Natural killer cell (primary cell): ENCODE results near the gene ZNF777. TPM values are rescaled to one million over a fixed set of nuclear protein-coding genes. Genes with fewer than 3 reads are reported as not detected.
A peak's percentile ranks its signal among the peaks of the same experiment; 100 is the strongest.
"Not testable (repeated sequence)": the region's sequence is repeated elsewhere in the genome, so short reads cannot be mapped to it uniquely, and the experiment has no call there.

Experiments
- ATAC-seq, 3 donors: fragments of 150-1000 bp in 2 of 3; fragments of 200-7000 bp in 1 of 3; cut with Tn5 transposase; 1 replicate in 1 of 3; 2 replicates in 2 of 3; pipeline ENCODE4 v1.10.0; 2021; ENCODE audit warnings: mild to moderate bottlenecking in 2 of 3, moderate library complexity in 2 of 3
- DNase-seq, 2 donors: peaks; one replicate each; pipeline versions ENCODE4 v3.0.0 to v3.0.0-alpha.2; 2013 to 2021; ENCODE audit warnings: mixed read lengths in 1 of 2
- H3K27ac ChIP-seq: one replicate; pipeline ENCODE4 v1.5.1; 2013; ENCODE audit warnings: mild to moderate bottlenecking, low read length
- H3K27me3 ChIP-seq: one replicate; pipeline ENCODE4 v1.6.1; 2013; ENCODE audit warnings: low read length; ENCODE audit not compliant: control insufficient read depth, insufficient read depth
- H3K36me3 ChIP-seq: one replicate; pipeline ENCODE4 v1.6.1; 2013; ENCODE audit warnings: low read length; ENCODE audit not compliant: control insufficient read depth, insufficient read depth
- H3K4me1 ChIP-seq: one replicate; pipeline ENCODE4 v1.6.1; 2013; ENCODE audit warnings: low read length; ENCODE audit not compliant: control insufficient read depth, insufficient read depth
- H3K4me3 ChIP-seq: one replicate; pipeline ENCODE4 v1.5.1; 2013; ENCODE audit warnings: low read length
- H3K9me3 ChIP-seq: one replicate; pipeline ENCODE4 v1.6.1; 2013; ENCODE audit warnings: low read length; ENCODE audit not compliant: control insufficient read depth, insufficient read depth
- H3K27ac Mint-ChIP-seq, 2 donors: one replicate each; pipeline ENCODE4 v1.8.0; 2022; ENCODE audit warnings: mild to moderate bottlenecking in 2 of 2, mixed read lengths in 2 of 2, moderate library complexity in 1 of 2
- H3K27me3 Mint-ChIP-seq, 2 donors: one replicate each; pipeline ENCODE4 v1.8.0; 2022; ENCODE audit warnings: low read depth in 2 of 2, mixed read lengths in 2 of 2
- H3K36me3 Mint-ChIP-seq: one replicate; pipeline ENCODE4 v1.8.0; 2022; ENCODE audit warnings: mixed read lengths
- H3K4me1 Mint-ChIP-seq, 2 donors: one replicate each; pipeline ENCODE4 v1.8.0; 2022; ENCODE audit warnings: mixed read lengths in 2 of 2
- H3K4me3 Mint-ChIP-seq: one replicate; pipeline ENCODE4 v1.8.0; 2022; ENCODE audit warnings: mild to moderate bottlenecking, moderate library complexity, mixed read lengths
- H3K9me3 Mint-ChIP-seq, 2 donors: one replicate each; pipeline ENCODE4 v1.8.0; 2022; ENCODE audit warnings: mixed read lengths in 2 of 2
- WGBS: methylation state at CpG from one replicate; pipeline ENCODE4 v1.1.7; 2013; ENCODE audit warnings: missing lambda C conversion rate; ENCODE audit not compliant: insufficient coverage; 5-methylcytosine and 5-hydroxymethylcytosine counted together
- intact Hi-C: fragments of 100-400 bp; cut with micrococcal nuclease; formaldehyde crosslinking; loops from one replicate; pipeline ENCODE4 v1.14.2; 2022
- total RNA-seq, 4 donors: library from RNA; stranded (reverse); fragments of 120-200 nt in 1 of 4; gene quantifications; one replicate each; pipeline versions ENCODE4 v1.2.3 to v1.2.4, GENCODE V29; 2013 to 2022
- TF ChIP-seq, protein P1 (sequence below): fragments of 200-600 bp; IDR thresholded peaks from one replicate; pipeline ENCODE4 v1.8.0; 2022; ENCODE audit warnings: antibody characterized with exemption

Gene ZNF777
- total RNA-seq, 3 donors from 2014 or later (not counting 1 experiment from before 2014, with no cell fraction given): 14.6 to 18.2 (median 17.2) TPM

DNA sequence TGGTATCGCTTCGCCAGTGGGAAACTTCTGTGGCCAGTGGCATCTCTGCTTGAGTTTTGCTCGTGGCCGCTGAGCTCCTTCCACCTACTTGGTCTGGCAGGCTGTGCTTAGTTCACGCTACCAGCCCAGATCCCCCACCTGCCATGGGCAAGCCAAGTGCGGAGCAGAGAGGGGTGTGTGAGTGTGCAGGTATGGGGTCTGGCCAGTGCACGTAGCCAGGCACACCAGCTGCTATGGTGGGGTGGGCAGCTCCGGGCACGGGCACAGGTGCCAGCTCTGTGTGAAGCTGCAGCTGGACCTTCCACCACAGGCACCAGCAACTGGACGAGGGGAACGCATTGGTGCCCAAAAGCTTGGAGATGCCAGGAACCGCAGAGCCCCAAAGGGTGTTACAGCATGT lies 56.5 kb downstream of the ZNF777 start:
- intact Hi-C loops: no loop called here
- 93% methylated on average over 12 of the region's 12 CpGs for WGBS
- no peak overlapping the region for H3K4me3 Mint-ChIP-seq
- no peaks in the 10 kb centered on the region for H3K36me3 Mint-ChIP-seq
- Histone ChIP-seq H3K27ac (no peak overlapping the region), H3K36me3 (no peaks in the 10 kb centered on the region), H3K27me3 (no peaks in the 10 kb centered on the region), H3K9me3 (no peaks in the 10 kb centered on the region), H3K4me1 (no peaks in the 10 kb centered on the region), H3K4me3 (no peak overlapping the region)
- TF ChIP-seq, protein P1, sequence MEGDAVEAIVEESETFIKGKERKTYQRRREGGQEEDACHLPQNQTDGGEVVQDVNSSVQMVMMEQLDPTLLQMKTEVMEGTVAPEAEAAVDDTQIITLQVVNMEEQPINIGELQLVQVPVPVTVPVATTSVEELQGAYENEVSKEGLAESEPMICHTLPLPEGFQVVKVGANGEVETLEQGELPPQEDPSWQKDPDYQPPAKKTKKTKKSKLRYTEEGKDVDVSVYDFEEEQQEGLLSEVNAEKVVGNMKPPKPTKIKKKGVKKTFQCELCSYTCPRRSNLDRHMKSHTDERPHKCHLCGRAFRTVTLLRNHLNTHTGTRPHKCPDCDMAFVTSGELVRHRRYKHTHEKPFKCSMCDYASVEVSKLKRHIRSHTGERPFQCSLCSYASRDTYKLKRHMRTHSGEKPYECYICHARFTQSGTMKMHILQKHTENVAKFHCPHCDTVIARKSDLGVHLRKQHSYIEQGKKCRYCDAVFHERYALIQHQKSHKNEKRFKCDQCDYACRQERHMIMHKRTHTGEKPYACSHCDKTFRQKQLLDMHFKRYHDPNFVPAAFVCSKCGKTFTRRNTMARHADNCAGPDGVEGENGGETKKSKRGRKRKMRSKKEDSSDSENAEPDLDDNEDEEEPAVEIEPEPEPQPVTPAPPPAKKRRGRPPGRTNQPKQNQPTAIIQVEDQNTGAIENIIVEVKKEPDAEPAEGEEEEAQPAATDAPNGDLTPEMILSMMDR: no peak
- H3K4me1 Mint-ChIP-seq: no peaks in the 10 kb centered on the region
- H3K27me3 Mint-ChIP-seq: peaks cover 16 to 29% of the 10 kb centered on the region in 2 donors
- ATAC-seq (peak in 1 of 3 donors; percentile 14), DNase-seq (no peak)
- no peaks in the 10 kb centered on the region for H3K9me3 Mint-ChIP-seq
- no peak overlapping the region for H3K27ac Mint-ChIP-seq

DNA sequence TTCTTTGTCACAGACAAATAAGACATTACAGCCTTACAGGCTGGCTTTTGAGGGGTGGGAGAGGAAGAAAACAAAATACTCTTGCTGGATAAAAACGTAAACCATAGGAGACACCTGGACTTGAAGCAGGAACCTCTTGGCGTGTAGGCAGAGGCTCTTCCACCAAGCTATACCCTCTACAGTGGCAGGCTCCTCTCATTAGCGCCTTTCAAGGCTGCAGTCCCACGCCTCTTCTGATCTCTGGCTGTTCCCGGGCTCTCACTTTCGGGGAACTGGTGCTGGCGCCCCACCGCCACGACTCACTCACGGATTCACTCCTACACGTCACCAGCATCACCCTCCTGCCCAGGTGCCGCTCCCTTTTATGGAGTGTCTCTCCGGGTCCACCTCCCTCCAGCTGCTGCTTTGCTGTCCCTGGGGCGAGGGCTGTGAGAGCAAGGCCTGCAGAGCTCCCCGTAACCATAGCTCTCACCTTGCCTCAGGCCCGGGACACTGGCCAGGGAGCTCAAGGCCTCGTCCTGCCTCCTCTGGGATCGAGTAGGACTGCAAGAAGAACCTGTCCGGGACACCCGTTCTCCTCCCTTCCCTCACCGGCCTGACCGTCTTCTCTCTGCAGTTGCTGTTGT lies 62.6 kb downstream of the ZNF777 start:
- H3K27ac ChIP-seq: no peak overlapping the region
- H3K9me3 Mint-ChIP-seq: peaks cover 2 to 3% of the 10 kb centered on the region in 2 donors
- H3K9me3 ChIP-seq: no peaks in the 10 kb centered on the region
- WGBS: 86% methylated on average over 22 of the region's 22 CpGs
- TF ChIP-seq, protein P1: no peak
- H3K36me3 ChIP-seq: no peaks in the 10 kb centered on the region
- no peaks in the 10 kb centered on the region for H3K4me1 ChIP-seq
- no peak overlapping the region for H3K27ac Mint-ChIP-seq
- no peaks in the 10 kb centered on the region for H3K4me1 Mint-ChIP-seq
- ATAC-seq (no peak), DNase-seq (no peak)
- H3K36me3 Mint-ChIP-seq: no peaks in the 10 kb centered on the region
- intact Hi-C loops: no loop called here
- peaks cover 3% of the 10 kb centered on the region for H3K27me3 ChIP-seq
- H3K27me3 Mint-ChIP-seq: peaks cover 29 to 36% of the 10 kb centered on the region in 2 donors
- no peak overlapping the region for H3K4me3 Mint-ChIP-seq
- no peak overlapping the region for H3K4me3 ChIP-seq

DNA sequence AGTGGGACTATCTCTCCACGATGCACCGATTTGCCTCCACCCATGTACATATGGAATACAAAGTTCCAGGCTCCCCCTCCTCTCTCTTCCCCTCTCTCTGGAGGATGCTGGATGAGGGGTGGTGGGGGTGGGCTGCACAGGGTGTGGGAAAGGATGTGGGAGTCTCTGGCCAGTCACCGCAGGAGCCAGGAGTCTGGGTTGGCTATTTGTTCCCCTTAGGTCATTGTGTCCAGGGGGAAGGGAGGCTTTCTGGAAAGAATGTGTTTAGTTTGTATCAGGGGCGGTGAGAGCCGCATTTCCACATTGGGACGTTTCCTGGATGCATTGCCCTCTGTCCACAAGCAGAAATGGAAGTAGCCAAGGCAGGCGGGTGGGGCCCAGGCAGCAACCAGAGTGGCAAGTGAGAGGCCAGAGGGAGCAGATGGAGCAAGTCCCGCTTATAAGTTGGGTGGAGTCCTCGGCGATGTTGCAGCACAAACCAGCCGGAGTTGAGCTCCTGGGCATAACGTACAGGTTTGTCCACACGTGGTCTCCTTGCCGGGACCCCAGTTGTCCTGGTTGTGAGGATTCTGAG lies 63.3 kb downstream of the ZNF777 start:
- Mint-ChIP-seq H3K27me3 (peaks cover 29 to 36% of the 10 kb centered on the region in 2 donors), H3K27ac (no peak overlapping the region), H3K4me1 (no peaks in the 10 kb centered on the region), H3K9me3 (peaks cover 2 to 3% of the 10 kb centered on the region in 2 donors), H3K4me3 (no peak overlapping the region), H3K36me3 (no peaks in the 10 kb centered on the region)
- TF ChIP-seq, protein P1: no peak
- DNase-seq: no peak
- no peak for ATAC-seq
- no peaks in the 10 kb centered on the region for H3K36me3 ChIP-seq
- no peak overlapping the region for H3K27ac ChIP-seq
- 40% methylated on average over 12 of the region's 14 CpGs for WGBS
- no peaks in the 10 kb centered on the region for H3K9me3 ChIP-seq
- peaks cover 3% of the 10 kb centered on the region for H3K27me3 ChIP-seq
- H3K4me3 ChIP-seq: no peak overlapping the region
- intact Hi-C loops: no loop called here
- no peaks in the 10 kb centered on the region for H3K4me1 ChIP-seq

DNA sequence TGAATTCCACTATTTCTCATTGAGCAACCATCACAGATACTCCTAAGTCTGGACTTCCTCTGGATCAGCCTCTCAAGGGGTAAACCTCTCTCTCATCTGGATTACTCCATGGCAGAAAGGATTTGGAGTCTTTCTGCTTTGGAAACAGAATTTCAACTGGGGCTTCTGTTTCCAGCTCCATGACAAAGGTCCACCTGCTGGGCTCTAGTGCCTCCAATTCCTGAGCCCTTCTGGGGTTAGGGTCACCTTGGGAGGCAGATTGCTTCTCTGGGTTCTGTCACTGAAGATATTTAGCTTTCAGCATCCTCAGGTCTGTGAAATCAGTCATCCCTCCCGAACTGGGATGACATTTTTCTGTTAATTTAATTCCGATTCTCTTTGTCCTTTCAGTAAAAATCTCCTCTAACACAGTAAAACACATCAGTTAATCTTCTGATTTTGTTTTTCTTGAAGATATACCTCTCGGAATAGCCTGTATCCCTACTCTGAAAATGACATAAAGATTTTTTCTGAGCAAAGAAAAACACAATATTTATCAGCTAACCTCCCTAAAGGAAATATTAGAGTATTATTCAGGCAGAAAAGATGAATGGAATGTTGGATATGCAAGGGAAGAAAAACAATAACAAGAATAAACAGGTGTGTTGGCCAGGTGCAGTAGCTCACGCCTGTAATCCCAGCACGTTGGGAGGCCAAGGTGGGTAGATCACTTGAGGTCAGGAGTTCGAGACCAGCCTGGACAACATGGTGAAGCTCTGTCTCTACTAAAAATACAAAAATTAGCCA lies 72.1 kb downstream of the ZNF777 start:
- H3K36me3 Mint-ChIP-seq, ATAC-seq, H3K27ac ChIP-seq, intact Hi-C loops, H3K36me3 ChIP-seq, H3K4me1 ChIP-seq, H3K9me3 ChIP-seq, H3K4me3 ChIP-seq, H3K4me1 Mint-ChIP-seq, DNase-seq, H3K4me3 Mint-ChIP-seq, H3K9me3 Mint-ChIP-seq, H3K27ac Mint-ChIP-seq, H3K27me3 ChIP-seq: not testable (repeated sequence)
- WGBS: 80% methylated on average over 5 of the region's 6 CpGs
- peaks cover 0 to 18% of the 10 kb centered on the region in 2 donors for H3K27me3 Mint-ChIP-seq

DNA sequence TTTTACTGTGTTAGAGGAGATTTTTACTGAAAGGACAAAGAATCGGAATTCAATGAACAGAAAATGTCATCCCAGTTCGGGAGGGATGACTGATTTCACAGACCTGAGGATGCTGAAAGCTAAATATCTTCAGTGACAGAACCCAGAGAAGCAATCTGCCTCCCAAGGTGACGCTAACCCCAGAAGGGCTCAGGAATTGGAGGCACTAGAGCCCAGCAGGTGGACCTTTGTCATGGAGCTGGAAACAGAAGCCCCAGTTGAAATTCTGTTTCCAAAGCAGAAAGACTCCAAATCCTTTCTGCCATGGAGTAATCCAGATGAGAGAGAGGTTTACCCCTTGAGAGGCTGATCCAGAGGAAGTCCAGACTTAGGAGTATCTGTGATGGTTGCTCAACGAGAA lies 74.3 kb downstream of the ZNF777 start:
- DNase-seq, H3K4me3 Mint-ChIP-seq, H3K36me3 Mint-ChIP-seq, H3K9me3 Mint-ChIP-seq, H3K36me3 ChIP-seq, H3K4me1 Mint-ChIP-seq, H3K4me1 ChIP-seq, H3K4me3 ChIP-seq, H3K27ac Mint-ChIP-seq, H3K27me3 ChIP-seq, H3K27ac ChIP-seq, H3K9me3 ChIP-seq, ATAC-seq, intact Hi-C loops: not testable (repeated sequence)
- WGBS: 82% methylated on average over 3 of the region's 4 CpGs
- peaks cover 13 to 20% of the 10 kb centered on the region in 2 donors for H3K27me3 Mint-ChIP-seq
